GM13977 (cell line): ENCODE results near the gene KCNQ1.

Experiments
- DNase-seq: peaks from one replicate; pipeline ENCODE4 v3.0.0; 2012; ENCODE audit warnings: low spot score
- CTCF ChIP-seq: IDR thresholded peaks from 2 replicates; pipeline ENCODE4 v1.5.1; 2012; ENCODE audit warnings: mild to moderate bottlenecking, control low read depth; ENCODE audit not compliant: insufficient read depth; ENCODE audit errors: extremely low read depth, missing control alignments
- in situ Hi-C: fragments of 300-500 bp; cut with MboI; formaldehyde crosslinking; loops from one replicate; pipeline ENCODE4 v1.12.0; 2022; ENCODE audit warnings: low sequenced_read_pairs, low pct_unique_long_range_greater_than_20kb, mixed read lengths, inconsistent platforms; ENCODE audit not compliant: unreplicated experiment

The KCNQ1 gene

GRCh38 chr11:2467695-2468055 lies 22.9 kb downstream of the KCNQ1 start:
- TF ChIP-seq CTCF = no peak
- in situ Hi-C loops = no loop called here
- DNase-seq = no peak

GRCh38 chr11:2468363-2469235 lies 23.8 kb downstream of the KCNQ1 start:
- in situ Hi-C loops = no loop called here

GRCh38 chr11:2470495-2470894 lies 25.7 kb downstream of the KCNQ1 start:
- no peak for TF ChIP-seq CTCF
- DNase-seq = no peak
- in situ Hi-C loops = no loop called here

More at GRCh38 chr11:2468363-2469235, 23.8 kb downstream of the KCNQ1 start:
- no peak for DNase-seq
- no peak for TF ChIP-seq CTCF

- no peak for DNase-seq
- TF ChIP-seq CTCF = no peak
- in situ Hi-C loops = no loop called here
Observed at GRCh38 chr11:2471048-2471803, 26.4 kb downstream of the KCNQ1 start.

GRCh38 chr11:2471804-2472096 lies 26.9 kb downstream of the KCNQ1 start:
- TF ChIP-seq CTCF = no peak
- no peak for DNase-seq
- in situ Hi-C loops = no loop called here

- in situ Hi-C loops = no loop called here
- DNase-seq = no peak
- TF ChIP-seq CTCF = no peak
Observed at GRCh38 chr11:2472428-2473186, 27.8 kb downstream of the KCNQ1 start.
